ENCODE measurements around the gene POLE. TPM values are rescaled to one million over a fixed set of nuclear protein-coding genes. Genes with fewer than 3 reads are reported as not detected.

Gene POLE
- total and polyA plus RNA-seq, 2 experiments from 2014 or later, result 19.3 to 46.1 TPM

DNA sequence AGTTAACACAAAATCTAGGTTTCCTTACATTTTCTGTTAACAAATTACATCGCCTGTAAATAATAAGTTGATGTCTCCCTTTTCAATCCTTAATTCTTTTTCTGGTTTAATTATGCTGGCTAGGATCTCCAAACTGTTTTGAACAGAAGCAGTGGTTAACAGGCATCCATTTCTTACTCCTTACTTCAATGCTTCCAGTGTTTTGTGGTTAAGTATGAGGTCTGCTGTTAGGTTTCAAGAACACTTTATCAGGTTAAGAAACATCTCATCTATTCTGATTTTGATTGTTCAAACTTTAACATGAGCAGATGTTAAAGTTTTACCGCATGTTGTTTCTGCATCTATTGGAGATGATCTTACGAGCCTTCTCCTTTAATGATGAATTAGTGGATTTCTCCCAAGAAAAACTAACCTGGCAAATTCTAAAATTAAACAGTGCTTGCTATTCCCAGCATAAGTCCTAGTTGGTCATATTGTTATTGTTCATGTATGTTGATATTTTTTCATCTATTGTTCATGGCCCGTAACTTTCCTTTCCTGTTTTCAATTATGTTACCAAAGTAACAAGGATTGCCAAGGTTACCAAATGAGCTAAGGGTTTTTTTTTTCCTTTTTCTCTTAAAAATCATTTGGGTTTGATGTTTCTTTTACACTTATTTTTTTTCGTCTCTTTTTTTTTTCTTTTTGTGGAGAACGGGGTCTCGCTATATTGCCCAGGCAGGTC lies 33.4 kb downstream of the POLE start:
- H3K36me3 ChIP-seq, result peaks cover 31% of the 10 kb centered on the region

DNA sequence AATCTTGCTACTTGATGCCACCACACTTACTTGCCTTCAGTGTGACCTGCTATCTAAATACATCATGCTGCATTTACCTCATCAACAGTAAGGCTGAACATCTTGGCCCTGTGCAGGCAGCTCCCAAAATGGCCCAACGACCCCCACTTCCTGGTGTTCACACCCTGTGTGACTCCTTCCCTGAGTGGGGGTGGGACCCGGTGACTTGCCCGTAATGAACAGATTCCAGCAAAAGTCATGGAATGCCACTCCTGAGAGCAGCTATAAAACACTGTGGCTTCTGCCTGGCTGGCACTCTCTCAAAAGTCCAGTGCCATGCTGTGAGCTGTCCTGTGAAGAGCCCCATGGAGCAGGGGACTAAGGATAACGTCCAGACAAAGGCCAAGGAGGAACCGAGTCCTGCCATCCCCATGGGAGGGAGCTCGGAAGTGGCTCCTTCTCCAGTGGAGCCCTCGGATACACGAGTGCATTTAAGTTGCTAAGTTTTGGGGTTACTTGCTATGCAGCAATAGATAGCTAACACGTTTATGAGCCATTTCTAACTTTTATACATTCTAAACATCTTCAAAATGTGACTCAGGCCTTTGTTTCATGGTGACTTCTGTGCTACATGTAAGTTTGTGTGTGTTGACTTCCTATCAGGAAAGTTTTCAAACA lies 35.6 kb downstream of the POLE start:
- H3K36me3 ChIP-seq, result peaks cover 16% of the 10 kb centered on the region
- H3K9me3 ChIP-seq (ENCODE audit: low read depth), result no peaks in the 10 kb centered on the region
- TF ChIP-seq, protein P1, sequence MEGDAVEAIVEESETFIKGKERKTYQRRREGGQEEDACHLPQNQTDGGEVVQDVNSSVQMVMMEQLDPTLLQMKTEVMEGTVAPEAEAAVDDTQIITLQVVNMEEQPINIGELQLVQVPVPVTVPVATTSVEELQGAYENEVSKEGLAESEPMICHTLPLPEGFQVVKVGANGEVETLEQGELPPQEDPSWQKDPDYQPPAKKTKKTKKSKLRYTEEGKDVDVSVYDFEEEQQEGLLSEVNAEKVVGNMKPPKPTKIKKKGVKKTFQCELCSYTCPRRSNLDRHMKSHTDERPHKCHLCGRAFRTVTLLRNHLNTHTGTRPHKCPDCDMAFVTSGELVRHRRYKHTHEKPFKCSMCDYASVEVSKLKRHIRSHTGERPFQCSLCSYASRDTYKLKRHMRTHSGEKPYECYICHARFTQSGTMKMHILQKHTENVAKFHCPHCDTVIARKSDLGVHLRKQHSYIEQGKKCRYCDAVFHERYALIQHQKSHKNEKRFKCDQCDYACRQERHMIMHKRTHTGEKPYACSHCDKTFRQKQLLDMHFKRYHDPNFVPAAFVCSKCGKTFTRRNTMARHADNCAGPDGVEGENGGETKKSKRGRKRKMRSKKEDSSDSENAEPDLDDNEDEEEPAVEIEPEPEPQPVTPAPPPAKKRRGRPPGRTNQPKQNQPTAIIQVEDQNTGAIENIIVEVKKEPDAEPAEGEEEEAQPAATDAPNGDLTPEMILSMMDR (IDR thresholded peaks at IDR 0.05; ENCODE audit: low read depth, low read length), result no peak
- H3K27ac ChIP-seq, result no peak overlapping the region
- no peaks in the 10 kb centered on the region for H3K4me1 ChIP-seq (ENCODE audit: low read depth)
- H3K4me3 ChIP-seq, result no peak overlapping the region
- H3K27me3 ChIP-seq, result no peaks in the 10 kb centered on the region
- DNase-seq (ENCODE audit: low read depth in 1 of 2, low spot score in 1 of 2), result no peak

More for the DNA sequence above, 33.4 kb downstream of the POLE start:
- H3K27ac ChIP-seq, result no peak overlapping the region
- H3K27me3 ChIP-seq, result no peaks in the 10 kb centered on the region
- no peak for DNase-seq (ENCODE audit: low read depth in 1 of 2, low spot score in 1 of 2)
- no peaks in the 10 kb centered on the region for H3K4me1 ChIP-seq (ENCODE audit: low read depth)
- H3K4me3 ChIP-seq, result no peak overlapping the region
- no peaks in the 10 kb centered on the region for H3K9me3 ChIP-seq (ENCODE audit: low read depth)
- TF ChIP-seq, protein P1 (IDR thresholded peaks at IDR 0.05; ENCODE audit: low read depth, low read length), result no peak

DNA sequence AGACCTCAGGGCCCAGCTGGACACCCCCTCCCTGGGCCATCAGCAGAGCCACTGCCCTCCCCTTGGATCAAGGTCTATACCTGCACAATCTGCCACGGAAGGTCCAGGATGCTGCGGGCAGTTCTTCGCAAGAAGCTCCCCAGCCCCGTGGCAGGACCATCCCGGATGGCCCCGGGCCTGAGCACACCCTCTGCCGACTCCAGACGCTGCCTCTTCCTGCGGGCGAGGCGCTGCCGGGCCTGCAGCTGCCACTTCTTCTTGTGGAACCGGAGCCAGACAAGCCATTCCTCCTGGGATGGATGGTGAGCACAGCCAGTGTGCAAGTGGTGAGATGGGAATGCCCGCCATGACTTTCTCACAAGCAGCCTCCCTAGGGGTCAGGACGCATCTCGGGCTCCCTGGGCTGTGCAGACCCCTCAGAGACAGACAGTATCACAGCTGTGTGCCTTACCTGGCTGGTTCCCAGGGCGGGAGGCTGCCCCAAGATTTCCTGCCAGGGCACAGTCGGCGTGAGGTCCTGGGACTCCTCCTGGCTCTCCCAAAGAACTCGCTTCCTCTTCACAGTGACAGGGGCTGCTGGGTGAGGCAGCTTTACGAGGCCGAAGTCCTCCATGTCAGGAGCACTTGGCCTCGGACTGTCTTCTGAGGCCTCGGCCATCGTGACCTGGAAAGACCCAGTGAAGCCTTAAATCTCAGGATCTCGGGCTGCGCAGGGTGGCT lies 37.8 kb downstream of the POLE start:
- no peaks in the 10 kb centered on the region for H3K9me3 ChIP-seq (ENCODE audit: low read depth)
- H3K4me1 ChIP-seq (ENCODE audit: low read depth), result no peaks in the 10 kb centered on the region
- no peaks in the 10 kb centered on the region for H3K27me3 ChIP-seq
- TF ChIP-seq, protein P1 (IDR thresholded peaks at IDR 0.05; ENCODE audit: low read depth, low read length), result no peak
- H3K27ac ChIP-seq, result no peak overlapping the region
- H3K4me3 ChIP-seq, result no peak overlapping the region
- peaks cover 3% of the 10 kb centered on the region for H3K36me3 ChIP-seq
- no peak for DNase-seq (ENCODE audit: low read depth in 1 of 2, low spot score in 1 of 2)

DNA sequence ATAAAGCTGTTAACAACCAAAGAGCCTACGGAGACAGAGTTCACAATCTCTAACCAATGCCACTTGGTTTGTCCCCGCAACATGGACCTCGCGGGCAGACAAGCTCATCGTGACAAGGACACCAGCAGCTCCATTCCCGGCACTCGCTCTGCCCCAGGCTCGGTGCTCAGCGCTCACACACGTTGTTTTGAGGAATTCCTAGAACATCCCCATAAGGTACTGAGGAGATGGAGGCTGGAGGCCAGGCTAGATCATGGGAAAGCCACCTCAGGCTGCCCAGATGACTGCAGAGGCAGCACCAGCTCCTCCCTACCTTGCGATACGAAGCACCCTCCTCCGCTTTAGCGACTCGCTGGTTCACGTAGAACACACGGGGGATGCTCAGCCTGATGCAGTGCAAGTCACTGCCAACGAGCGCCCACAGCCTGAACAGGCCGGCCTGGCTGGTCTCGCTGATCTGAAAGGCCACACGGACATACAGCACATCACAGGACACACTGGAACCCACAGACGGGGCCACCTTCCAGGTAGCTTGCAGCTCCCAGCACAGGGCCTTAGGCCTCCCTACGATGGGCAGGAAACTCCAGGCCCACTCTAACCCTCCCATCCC lies 38.4 kb downstream of the POLE start:
- Histone ChIP-seq H3K4me3 (no peak overlapping the region), H3K27me3 (no peaks in the 10 kb centered on the region), H3K27ac (no peak overlapping the region), H3K36me3 (peaks cover 3% of the 10 kb centered on the region), H3K9me3 (ENCODE audit: low read depth) (no peaks in the 10 kb centered on the region), H3K4me1 (ENCODE audit: low read depth) (no peaks in the 10 kb centered on the region)
- DNase-seq (ENCODE audit: low read depth in 1 of 2, low spot score in 1 of 2), result no peak
- TF ChIP-seq, protein P1 (IDR thresholded peaks at IDR 0.05; ENCODE audit: low read depth, low read length), result no peak

DNA sequence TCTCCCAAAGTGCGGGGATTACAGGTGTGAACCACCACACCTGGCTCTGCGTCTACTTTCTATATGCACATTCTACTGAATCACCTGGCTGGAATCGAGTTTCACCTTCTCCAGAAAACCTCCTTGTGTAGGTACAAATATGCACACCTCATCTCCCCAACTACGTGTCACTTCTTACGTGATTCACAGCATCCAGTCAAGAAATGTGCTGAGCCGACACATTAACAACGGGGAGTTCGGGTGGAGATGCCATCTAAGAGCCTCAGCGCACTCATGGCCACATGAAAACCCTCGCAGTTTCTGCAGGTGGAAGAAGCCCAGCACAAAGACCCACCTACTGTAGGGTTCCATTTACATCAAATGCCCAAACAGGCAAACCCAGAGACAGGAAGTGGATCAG lies 39.3 kb downstream of the POLE start:
- TF ChIP-seq, protein P1 (IDR thresholded peaks at IDR 0.05; ENCODE audit: low read depth, low read length), result no peak
- Histone ChIP-seq H3K36me3 (peaks cover 3% of the 10 kb centered on the region), H3K4me3 (no peak overlapping the region), H3K27ac (no peak overlapping the region), H3K9me3 (ENCODE audit: low read depth) (no peaks in the 10 kb centered on the region), H3K4me1 (ENCODE audit: low read depth) (no peaks in the 10 kb centered on the region), H3K27me3 (no peaks in the 10 kb centered on the region)
- no peak for DNase-seq (ENCODE audit: low read depth in 1 of 2, low spot score in 1 of 2)

All from cardiac muscle cell (in vitro differentiated cells and primary cell).